SK-N-SH (cell line): Measurements from ENCODE around the gene RPS6KB2.

Experiments
- CHD2 ChIP-seq: fragments of 150-350 bp; IDR thresholded peaks from 2 replicates; pipeline ENCODE4 v1.6.1; 2018; ENCODE audit warnings: low read length; ENCODE audit not compliant: partially characterized antibody
- GABPA ChIP-seq: IDR thresholded peaks from 2 replicates; pipeline ENCODE4 v1.4.0; 2012; ENCODE audit warnings: low read depth, mild to moderate bottlenecking
- NRF1 ChIP-seq: IDR thresholded peaks from 2 replicates; pipeline ENCODE4 v1.6.1; 2012; ENCODE audit warnings: low read depth, mild to moderate bottlenecking, low read length
- RAD21 ChIP-seq: IDR thresholded peaks from 2 replicates; pipeline ENCODE4 v1.6.1; 2012; ENCODE audit warnings: mild to moderate bottlenecking, low read length
- RCOR1 ChIP-seq: fragments of 150-350 bp; IDR thresholded peaks from 2 replicates; pipeline ENCODE4 v1.6.1; 2017; ENCODE audit warnings: antibody characterized with exemption, low read length
- TF ChIP-seq, protein P1 (sequence below): fragments of 200-600 bp; sonication (generic); IDR thresholded peaks from 2 replicates; pipeline ENCODE4 v1.6.1; 2017; ENCODE audit warnings: antibody characterized with exemption, mild to moderate bottlenecking, moderate library complexity
- TF ChIP-seq, protein P2 (sequence below): IDR thresholded peaks from 2 replicates; pipeline ENCODE4 v1.4.0; 2012; ENCODE audit warnings: low read depth

DNA sequence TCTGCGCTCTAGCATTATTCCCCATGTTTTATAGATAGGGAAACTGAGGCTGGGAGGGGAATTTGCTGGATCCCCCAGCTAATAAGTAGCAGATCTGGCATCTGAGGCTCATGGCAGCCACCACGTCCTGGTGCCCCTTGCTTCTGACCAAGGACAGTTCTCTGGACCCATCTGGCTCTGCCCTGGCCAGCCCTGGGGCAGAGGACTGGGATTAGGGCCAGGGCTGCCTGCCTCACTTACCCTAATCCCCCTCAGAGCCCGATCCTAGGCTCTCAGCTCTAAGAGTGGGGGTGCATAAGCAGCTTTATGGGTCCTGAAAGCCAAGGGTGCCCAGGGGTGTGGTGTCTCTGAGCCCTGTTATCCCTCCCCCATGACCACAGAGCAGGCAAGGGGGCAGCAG is 26.8 kb downstream of the RPS6KB2 start, which contains the start of gene CABP4:
- TF ChIP-seq CHD2 (no peak), RCOR1 (no peak), GABPA (no peak), RAD21 (no peak), NRF1 (no peak)
- TF ChIP-seq, protein P1, sequence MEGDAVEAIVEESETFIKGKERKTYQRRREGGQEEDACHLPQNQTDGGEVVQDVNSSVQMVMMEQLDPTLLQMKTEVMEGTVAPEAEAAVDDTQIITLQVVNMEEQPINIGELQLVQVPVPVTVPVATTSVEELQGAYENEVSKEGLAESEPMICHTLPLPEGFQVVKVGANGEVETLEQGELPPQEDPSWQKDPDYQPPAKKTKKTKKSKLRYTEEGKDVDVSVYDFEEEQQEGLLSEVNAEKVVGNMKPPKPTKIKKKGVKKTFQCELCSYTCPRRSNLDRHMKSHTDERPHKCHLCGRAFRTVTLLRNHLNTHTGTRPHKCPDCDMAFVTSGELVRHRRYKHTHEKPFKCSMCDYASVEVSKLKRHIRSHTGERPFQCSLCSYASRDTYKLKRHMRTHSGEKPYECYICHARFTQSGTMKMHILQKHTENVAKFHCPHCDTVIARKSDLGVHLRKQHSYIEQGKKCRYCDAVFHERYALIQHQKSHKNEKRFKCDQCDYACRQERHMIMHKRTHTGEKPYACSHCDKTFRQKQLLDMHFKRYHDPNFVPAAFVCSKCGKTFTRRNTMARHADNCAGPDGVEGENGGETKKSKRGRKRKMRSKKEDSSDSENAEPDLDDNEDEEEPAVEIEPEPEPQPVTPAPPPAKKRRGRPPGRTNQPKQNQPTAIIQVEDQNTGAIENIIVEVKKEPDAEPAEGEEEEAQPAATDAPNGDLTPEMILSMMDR = no peak
- TF ChIP-seq, protein P2, sequence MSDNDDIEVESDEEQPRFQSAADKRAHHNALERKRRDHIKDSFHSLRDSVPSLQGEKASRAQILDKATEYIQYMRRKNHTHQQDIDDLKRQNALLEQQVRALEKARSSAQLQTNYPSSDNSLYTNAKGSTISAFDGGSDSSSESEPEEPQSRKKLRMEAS = no peak
